Measurements from ENCODE around the gene TMEM181. TPM values are rescaled to one million over a fixed set of nuclear protein-coding genes. Genes with fewer than 3 reads are reported as not detected.
"Not testable (repeated sequence)": the region's sequence is repeated elsewhere in the genome, so short reads cannot be mapped to it uniquely, and the experiment has no call there.

The TMEM181 gene
- total RNA-seq, 2 experiments from 2014 or later, result 8.3 to 9.9 TPM

DNA sequence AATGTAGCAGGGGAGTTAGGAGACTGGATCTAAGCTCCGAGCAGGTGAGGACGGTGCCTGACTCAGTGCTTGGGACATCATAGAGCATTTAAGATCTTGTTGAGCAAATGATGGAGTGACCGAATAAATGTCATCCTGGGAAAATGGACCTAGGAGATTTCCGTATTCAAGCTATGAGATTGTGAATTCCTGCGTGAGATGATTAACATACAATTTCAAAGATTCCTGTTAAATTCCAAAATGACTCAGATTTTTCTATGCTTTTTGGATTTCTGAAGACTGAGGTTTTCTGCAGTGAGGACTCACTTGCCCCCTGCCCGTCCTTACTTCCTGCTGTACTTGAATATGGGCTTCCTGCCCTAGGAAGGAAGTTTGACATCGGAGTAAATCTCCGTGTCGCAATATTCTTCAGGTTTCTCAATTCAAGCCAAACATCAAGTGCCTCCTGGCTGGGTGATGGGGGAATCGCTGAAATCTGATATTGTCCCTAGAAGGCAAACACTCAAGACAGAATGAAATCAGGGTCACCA is 95.1 kb downstream of the TMEM181 start:
- Mint-ChIP-seq H3K4me3 (peak overlapping the region; percentile 81), H3K36me3 (ENCODE audit: low read depth) (peaks cover 82% of the 10 kb centered on the region), H3K27me3 (no peaks in the 10 kb centered on the region), H3K27ac (peak overlapping the region; percentile 99), H3K4me1 (peaks cover 66% of the 10 kb centered on the region), H3K9me3 (ENCODE audit: low read depth) (no peaks in the 10 kb centered on the region)
- intact Hi-C loops (cut with DNase I, micrococcal nuclease), result loop anchor here in 1 of 2 experiments (5.0 kb wide), 3 partner anchors 423 to 1037 kb away; partner anchors contain the start of genes SOD2 and SYNJ2
- ATAC-seq (no peak), DNase-seq (no peak)
- POLR2A ChIA-PET, result interaction anchor here (0.7 kb wide), 1 partner anchor 1080 kb away, joined by 3 read pairs; no protein-coding TSS in a partner anchor
- CTCF ChIA-PET, result interaction anchor here (0.6 to 1.3 kb wide), 3 partner anchors 9 to 470 kb away, joined by 3 to 4 read pairs (median 4); partner anchors contain the start of gene DYNLT1

DNA sequence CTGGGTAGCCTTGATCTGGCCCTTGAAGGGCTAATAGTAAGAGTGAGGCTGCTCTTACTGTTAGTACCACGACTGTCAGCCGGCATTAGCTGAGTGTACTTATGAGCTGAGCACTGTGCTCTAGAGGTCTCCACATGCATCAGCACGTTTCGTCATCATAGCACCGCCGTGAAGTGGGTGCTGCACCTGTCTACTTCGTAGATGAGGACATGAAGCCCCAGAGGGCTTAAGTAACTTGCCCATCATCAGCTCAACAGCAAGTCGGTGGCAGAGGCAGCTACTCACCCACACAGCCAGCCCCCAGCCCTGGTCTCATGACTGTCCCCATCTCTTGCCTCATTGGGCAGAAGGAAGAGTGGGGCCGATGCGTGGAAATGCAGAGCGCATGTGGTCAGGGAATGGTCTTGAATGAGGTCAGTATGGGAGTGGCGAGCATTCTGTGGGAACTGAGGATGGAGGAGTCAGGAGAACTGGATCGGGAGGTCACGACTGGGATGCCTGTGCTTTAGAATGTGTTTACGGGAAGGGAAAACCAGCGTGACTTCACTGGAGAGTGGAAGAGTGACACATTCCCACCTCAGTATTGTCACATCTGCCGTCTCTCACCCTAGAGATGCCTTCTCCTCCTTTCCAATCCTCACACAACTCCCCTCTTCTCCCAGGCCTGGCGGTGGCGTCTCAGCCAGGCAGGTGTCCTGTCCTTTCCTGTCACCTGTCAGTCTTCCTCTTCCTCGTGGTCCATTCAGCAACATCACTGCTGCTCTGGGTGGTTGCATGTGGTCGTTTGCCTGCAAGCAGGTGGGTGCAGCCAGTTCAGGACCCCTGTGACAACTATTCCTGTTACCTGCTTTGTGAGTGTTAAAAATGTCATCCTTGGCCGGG is 95.9 kb downstream of the TMEM181 start:
- ATAC-seq (no peak), DNase-seq (no peak)
- CTCF ChIA-PET, result interaction anchor here (0.6 to 1.3 kb wide), 3 partner anchors 9 to 471 kb away, joined by 3 to 4 read pairs (median 4); partner anchors contain the start of gene DYNLT1
- Mint-ChIP-seq H3K27ac (peak overlapping the region; percentile 99), H3K9me3 (ENCODE audit: low read depth) (no peaks in the 10 kb centered on the region), H3K36me3 (ENCODE audit: low read depth) (peaks cover 86% of the 10 kb centered on the region), H3K27me3 (no peaks in the 10 kb centered on the region), H3K4me3 (peak overlapping the region; percentile 81), H3K4me1 (peaks cover 73% of the 10 kb centered on the region)
- POLR2A ChIA-PET, result interaction anchor here (0.6 kb wide), 1 partner anchor 1191 kb away, joined by 3 read pairs; no protein-coding TSS in a partner anchor
- intact Hi-C loops (cut with DNase I, micrococcal nuclease), result no loop called here

DNA sequence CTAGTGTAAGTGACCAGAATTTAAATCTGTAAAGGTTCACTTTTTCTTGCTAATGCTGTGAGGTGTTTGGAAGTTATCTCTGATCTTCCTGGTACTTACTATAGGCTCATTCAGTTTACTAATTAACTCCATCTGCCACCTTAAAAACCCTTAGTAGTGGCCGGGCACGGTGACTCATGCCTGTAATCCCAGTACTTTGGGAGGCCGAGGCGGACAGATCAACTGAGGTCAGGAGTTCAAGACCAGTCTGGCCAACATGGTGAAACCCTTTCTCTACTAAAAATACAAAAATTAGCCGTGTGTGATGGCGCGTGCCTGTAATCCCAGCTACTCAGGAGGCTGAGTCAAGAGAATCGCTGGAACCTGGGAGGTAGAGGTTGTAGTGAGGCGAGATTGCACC is 97.1 kb downstream of the TMEM181 start:
- H3K27me3 Mint-ChIP-seq; CTCF ChIA-PET; H3K4me3 Mint-ChIP-seq; DNase-seq; ATAC-seq; H3K9me3 Mint-ChIP-seq (ENCODE audit: low read depth); intact Hi-C loops (cut with DNase I, micrococcal nuclease); POLR2A ChIA-PET: not testable (repeated sequence)
- Mint-ChIP-seq H3K36me3 (ENCODE audit: low read depth) (peaks cover 81% of the 10 kb centered on the region), H3K4me1 (peaks cover 71% of the 10 kb centered on the region), H3K27ac (peak overlapping the region; percentile 1)

DNA sequence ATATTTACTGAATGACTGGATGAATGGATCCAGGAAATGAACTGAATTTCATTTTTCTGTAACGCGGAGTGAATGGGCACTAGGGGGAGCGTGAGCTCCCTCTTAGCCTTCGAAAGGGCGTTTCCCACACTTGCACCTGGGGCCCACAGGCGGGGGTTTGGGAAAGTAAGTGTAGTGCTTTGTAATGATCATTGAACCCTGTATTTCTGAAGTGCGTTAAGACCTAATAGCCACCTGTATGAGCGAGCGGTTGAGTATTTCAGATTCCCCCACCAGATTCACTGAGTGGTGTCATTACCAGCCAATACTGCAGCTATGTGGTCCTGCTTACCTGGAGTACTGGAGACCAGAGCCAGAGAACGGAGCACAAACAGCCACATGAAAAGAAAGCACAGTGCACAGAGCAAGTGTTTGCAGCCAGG is 100.5 kb downstream of the TMEM181 start:
- Mint-ChIP-seq H3K27ac (no peak overlapping the region), H3K27me3 (no peaks in the 10 kb centered on the region), H3K36me3 (ENCODE audit: low read depth) (peaks cover 82% of the 10 kb centered on the region), H3K9me3 (ENCODE audit: low read depth) (no peaks in the 10 kb centered on the region), H3K4me1 (peaks cover 53% of the 10 kb centered on the region), H3K4me3 (no peak overlapping the region)
- ChIA-PET POLR2A (interaction anchor here (0.6 to 0.9 kb wide), 2 partner anchors 17 to 120 kb away, joined by 3 to 4 read pairs; no protein-coding TSS in a partner anchor), CTCF (interaction anchor here (0.7 to 4.7 kb wide), 14 partner anchors 10 to 37 kb away, joined by 3 to 26 read pairs (median 4); partner anchors contain the start of genes DYNLT1 and SYTL3)
- DNase-seq (peak; percentile 61), ATAC-seq (peak; percentile 65)
- intact Hi-C loops (cut with DNase I, micrococcal nuclease), result no loop called here

DNA sequence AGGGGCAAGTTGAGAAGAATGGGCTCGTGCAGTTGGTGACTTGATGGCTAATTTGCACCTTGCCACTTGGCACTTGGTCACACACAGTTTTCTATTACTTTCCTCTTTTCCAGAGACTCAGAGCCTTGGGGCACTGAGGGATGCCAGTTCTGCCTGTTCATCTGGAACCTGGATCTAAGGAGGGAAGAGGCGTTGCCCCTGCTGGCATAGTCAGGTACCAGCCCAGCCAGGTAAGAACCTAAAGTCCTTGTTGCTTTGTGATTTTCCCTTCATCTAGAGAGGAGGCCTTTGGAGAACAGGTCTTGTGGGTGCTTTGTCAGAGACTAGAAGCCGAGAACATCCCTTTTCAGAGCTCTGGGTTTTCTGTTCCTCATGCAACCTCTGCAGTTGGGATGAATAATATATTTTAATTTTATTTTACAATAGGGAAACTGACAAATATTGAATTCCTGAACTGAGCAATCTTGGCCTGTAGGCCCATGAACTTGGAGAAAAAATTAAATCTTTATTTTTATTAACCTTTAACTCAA is 101.3 kb downstream of the TMEM181 start:
- H3K9me3 Mint-ChIP-seq (ENCODE audit: low read depth), result no peaks in the 10 kb centered on the region
- intact Hi-C loops (cut with DNase I, micrococcal nuclease), result no loop called here
- no peak overlapping the region for H3K4me3 Mint-ChIP-seq
- ChIA-PET POLR2A (interaction anchor here (0.7 kb wide), 1 partner anchor 250 kb away, joined by 3 read pairs; no protein-coding TSS in a partner anchor), CTCF (interaction anchor here (1.1 to 4.7 kb wide), 5 partner anchors 16 to 36 kb away, joined by 3 to 26 read pairs (median 8); partner anchors contain the start of gene DYNLT1)
- ATAC-seq (no peak), DNase-seq (no peak)
- peaks cover 82% of the 10 kb centered on the region for H3K36me3 Mint-ChIP-seq (ENCODE audit: low read depth)
- peaks cover 44% of the 10 kb centered on the region for H3K4me1 Mint-ChIP-seq
- no peak overlapping the region for H3K27ac Mint-ChIP-seq
- H3K27me3 Mint-ChIP-seq, result no peaks in the 10 kb centered on the region

DNA sequence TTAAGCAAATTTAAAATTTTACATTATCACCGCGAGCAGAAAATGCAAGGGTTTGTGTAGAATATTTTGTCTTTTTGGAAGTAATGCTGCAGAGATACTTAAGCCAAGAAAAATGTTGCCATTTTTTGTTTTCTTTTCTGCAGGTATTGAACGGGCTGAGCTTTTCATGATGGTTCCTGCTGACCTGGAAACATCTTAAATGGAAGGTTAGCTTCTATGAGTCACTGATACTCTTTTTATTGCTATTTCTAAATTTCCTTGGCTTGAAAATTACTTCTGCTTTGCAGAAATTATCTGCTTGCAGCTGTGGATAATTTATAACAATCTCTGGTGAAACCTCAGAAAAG is 102.7 kb downstream of the TMEM181 start:
- H3K36me3 Mint-ChIP-seq (ENCODE audit: low read depth), result peaks cover 85% of the 10 kb centered on the region
- ATAC-seq (no peak), DNase-seq (no peak)
- ChIA-PET CTCF (interaction anchor here (0.7 to 4.7 kb wide), 5 partner anchors 10 to 35 kb away, joined by 4 to 26 read pairs (median 5); no protein-coding TSS in a partner anchor), POLR2A (interaction anchor here (1.0 to 2.1 kb wide), 2 partner anchors 14 to 20 kb away, joined by 3 to 6 read pairs; no protein-coding TSS in a partner anchor)
- H3K27me3 Mint-ChIP-seq, result no peaks in the 10 kb centered on the region
- no peak overlapping the region for H3K27ac Mint-ChIP-seq
- intact Hi-C loops (cut with DNase I, micrococcal nuclease), result no loop called here
- H3K4me3 Mint-ChIP-seq, result no peak overlapping the region
- H3K9me3 Mint-ChIP-seq (ENCODE audit: low read depth), result no peaks in the 10 kb centered on the region
- H3K4me1 Mint-ChIP-seq, result peaks cover 35% of the 10 kb centered on the region

DNA sequence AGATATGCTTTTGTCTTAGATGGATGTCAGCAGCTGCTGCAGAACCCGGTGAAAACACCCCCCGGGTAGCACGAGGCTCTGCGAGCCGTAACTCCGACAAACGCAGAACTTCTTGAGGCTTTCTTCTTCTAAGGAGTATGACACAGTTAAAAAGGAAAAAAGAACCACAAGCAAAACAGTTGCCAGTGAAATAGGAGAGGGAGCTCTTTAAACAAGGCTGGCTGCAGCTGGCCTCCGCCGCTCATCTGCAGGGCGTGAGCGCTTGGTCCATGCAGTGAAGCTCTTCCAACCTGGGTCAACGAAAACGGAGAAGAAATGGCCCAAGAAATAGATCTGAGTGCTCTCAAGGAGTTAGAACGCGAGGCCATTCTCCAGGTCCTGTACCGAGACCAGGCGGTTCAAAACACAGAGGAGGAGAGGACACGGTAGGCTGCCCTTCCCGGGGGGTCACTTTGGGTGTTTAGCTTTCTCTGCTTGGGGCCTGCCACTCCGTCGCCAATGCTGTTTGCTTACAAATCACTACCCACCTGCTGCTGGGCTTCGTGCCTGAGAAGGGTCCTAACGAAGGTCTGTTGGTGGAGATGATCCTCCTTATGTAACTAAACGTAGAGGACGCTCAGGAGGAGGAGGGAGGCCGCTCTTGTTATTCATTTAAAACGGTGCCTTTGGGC is 103.2 kb downstream of the TMEM181 start:
- Mint-ChIP-seq H3K27ac (no peak overlapping the region), H3K9me3 (ENCODE audit: low read depth) (no peaks in the 10 kb centered on the region), H3K4me1 (peaks cover 35% of the 10 kb centered on the region), H3K4me3 (peak overlapping the region; percentile 10), H3K36me3 (ENCODE audit: low read depth) (peaks cover 88% of the 10 kb centered on the region), H3K27me3 (no peaks in the 10 kb centered on the region)
- no peak for ATAC-seq
- intact Hi-C loops (cut with DNase I, micrococcal nuclease), result no loop called here
- DNase-seq, result no peak
- ChIA-PET POLR2A (interaction anchor here (1.0 to 2.1 kb wide), 3 partner anchors 10 to 20 kb away, joined by 3 to 6 read pairs (median 3); no protein-coding TSS in a partner anchor), CTCF (interaction anchor here (0.6 to 4.7 kb wide), 6 partner anchors 12 to 332 kb away, joined by 3 to 26 read pairs (median 4); no protein-coding TSS in a partner anchor)

DNA sequence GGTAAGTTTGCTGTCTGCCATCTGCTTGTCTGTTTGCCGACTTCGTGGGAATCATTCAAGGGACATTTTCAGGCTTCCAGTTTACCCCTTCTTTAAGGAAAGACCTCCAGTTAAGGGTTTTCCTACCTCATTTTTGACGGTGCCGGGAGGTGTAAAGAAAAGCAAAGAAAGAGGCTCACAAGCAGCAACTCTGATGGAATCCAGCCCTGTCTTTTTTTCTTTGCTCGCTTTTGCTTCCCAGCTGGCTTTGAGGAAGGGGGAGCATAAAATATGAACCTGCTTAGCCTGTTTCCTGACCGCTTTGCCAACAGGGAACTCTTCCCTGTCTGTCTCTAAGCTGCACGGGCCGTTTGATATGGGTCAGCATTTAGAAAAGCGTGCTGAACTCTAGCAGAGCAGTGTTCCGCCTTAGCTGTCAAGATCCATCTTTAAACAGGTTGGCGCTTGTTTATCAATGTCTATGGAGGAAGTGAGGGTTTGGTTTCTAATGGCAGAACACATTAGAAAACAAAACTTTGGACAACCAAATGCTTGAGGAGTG is 103.8 kb downstream of the TMEM181 start:
- DNase-seq, result no peak
- H3K27ac Mint-ChIP-seq, result no peak overlapping the region
- H3K36me3 Mint-ChIP-seq (ENCODE audit: low read depth), result peaks cover 89% of the 10 kb centered on the region
- ChIA-PET POLR2A (interaction anchor here (1.0 to 2.1 kb wide), 2 partner anchors 9 to 15 kb away, joined by 3 to 6 read pairs; no protein-coding TSS in a partner anchor), CTCF (interaction anchor here (0.6 to 0.9 kb wide), 2 partner anchors 28 to 331 kb away, joined by 3 to 4 read pairs; no protein-coding TSS in a partner anchor)
- peaks cover 37% of the 10 kb centered on the region for H3K4me1 Mint-ChIP-seq
- intact Hi-C loops (cut with DNase I, micrococcal nuclease), result no loop called here
- ATAC-seq, result no peak
- H3K4me3 Mint-ChIP-seq, result no peak overlapping the region
- no peaks in the 10 kb centered on the region for H3K27me3 Mint-ChIP-seq
- no peaks in the 10 kb centered on the region for H3K9me3 Mint-ChIP-seq (ENCODE audit: low read depth)

DNA sequence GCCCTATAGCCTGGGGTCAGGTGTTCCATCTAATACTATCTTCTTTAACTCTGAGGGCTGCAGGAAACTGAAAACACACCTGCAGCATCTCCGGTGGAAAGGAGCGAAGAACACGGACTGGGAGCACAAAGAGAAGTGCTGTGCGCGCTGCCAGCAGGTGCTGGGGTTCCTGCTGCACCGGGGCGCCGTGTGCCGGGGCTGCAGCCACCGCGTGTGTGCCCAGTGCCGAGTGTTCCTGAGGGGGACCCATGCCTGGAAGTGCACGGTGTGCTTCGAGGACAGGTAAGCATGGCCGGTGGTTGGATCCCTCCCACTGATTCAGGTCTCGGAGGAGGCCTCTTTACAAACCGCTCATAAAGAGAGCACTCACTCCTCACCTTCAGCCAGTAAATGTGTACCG is 105.4 kb downstream of the TMEM181 start:
- intact Hi-C loops (cut with DNase I, micrococcal nuclease), result no loop called here
- CTCF ChIA-PET, result no interaction called here
- no peak for ATAC-seq

DNA sequence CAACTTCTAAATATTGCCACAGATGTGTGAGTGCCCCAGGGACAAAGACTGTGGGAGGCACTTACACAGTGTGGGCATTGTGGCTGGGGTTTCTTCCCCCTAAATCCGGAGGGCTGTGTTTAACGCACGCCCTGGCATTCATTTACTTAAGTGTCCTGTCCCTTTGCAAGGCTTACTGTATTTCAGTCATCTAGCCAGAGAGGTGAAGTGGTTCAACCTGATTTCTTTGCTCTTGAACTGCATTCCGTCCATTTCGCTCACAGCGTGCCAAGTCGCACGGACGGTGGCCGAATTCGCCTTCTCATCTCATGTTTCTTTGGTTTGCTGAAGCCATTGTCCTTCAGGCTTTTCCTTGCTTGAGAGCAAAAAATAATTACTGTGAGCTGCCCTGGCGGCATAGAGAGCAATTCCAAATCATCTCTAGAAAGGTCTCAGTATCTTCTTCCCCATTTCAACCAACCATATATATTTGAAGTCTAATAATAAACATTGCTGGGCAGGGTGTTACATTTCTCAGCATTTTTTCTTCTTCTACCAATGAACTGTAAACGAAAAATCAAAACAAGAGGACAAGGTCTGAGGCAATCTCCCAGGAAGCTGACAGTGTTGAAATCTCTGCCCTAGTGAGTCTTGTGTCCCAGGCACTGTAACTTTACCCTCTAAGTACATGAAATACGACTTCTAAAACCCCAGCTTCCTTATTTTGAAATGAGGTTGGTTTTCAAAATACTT is 106.9 kb downstream of the TMEM181 start:
- H3K4me1 Mint-ChIP-seq, result peaks cover 20% of the 10 kb centered on the region
- intact Hi-C loops (cut with DNase I, micrococcal nuclease), result no loop called here
- H3K27ac Mint-ChIP-seq, result no peak overlapping the region
- no peaks in the 10 kb centered on the region for H3K9me3 Mint-ChIP-seq (ENCODE audit: low read depth)
- DNase-seq (no peak), ATAC-seq (no peak)
- no peak overlapping the region for H3K4me3 Mint-ChIP-seq
- ChIA-PET CTCF (no interaction called here), POLR2A (no interaction called here)
- peaks cover 87% of the 10 kb centered on the region for H3K36me3 Mint-ChIP-seq (ENCODE audit: low read depth)
- H3K27me3 Mint-ChIP-seq, result no peaks in the 10 kb centered on the region

More for the DNA sequence above, 105.4 kb downstream of the TMEM181 start:
- Mint-ChIP-seq H3K4me1 (peaks cover 27% of the 10 kb centered on the region), H3K36me3 (ENCODE audit: low read depth) (peaks cover 87% of the 10 kb centered on the region), H3K9me3 (ENCODE audit: low read depth) (no peaks in the 10 kb centered on the region), H3K4me3 (no peak overlapping the region), H3K27me3 (no peaks in the 10 kb centered on the region), H3K27ac (no peak overlapping the region)
- POLR2A ChIA-PET, result interaction anchor here (0.6 kb wide), 1 partner anchor 42 kb away, joined by 3 read pairs; no protein-coding TSS in a partner anchor
- no peak for DNase-seq
